PFSK-1 (cell line): ENCODE measurements around the gene UBE2D3. TPM values are rescaled to one million over a fixed set of nuclear protein-coding genes. Genes with fewer than 3 reads are reported as not detected.
A peak's percentile ranks its signal among the peaks of the same experiment; 100 is the strongest.

ENCODE experiments used
- FOXP2 ChIP-seq: optimal IDR thresholded peaks from 2 replicates; pipeline ENCODE3; 2011; ENCODE audit warnings: borderline replicate concordance, control low read depth, inconsistent platforms; ENCODE audit not compliant: insufficient read depth; ENCODE audit errors: extremely low read length, extremely low read depth
- POLR2AphosphoS5 ChIP-seq: IDR thresholded peaks from 2 replicates; pipeline ENCODE4 v1.6.1; 2012; ENCODE audit warnings: low read depth, mild to moderate bottlenecking, control low read depth, low read length, moderate library complexity
- SIN3A ChIP-seq: IDR thresholded peaks from 2 replicates; pipeline ENCODE4 v1.6.1; 2012; ENCODE audit warnings: mild to moderate bottlenecking, low read length, moderate library complexity, borderline replicate concordance; ENCODE audit not compliant: insufficient read depth
- TAF1 ChIP-seq: IDR thresholded peaks from 2 replicates; pipeline ENCODE4 v1.6.1; 2012; ENCODE audit warnings: low read length, control low read depth, borderline replicate concordance; ENCODE audit not compliant: insufficient read depth
- polyA plus RNA-seq: library from polyadenylated mRNA; unstranded; fragments of >200 nt; gene quantifications from one replicate; pipeline ENCODE4 v1.2.1, GENCODE V29; 2012; ENCODE audit warnings: low read depth, missing spikeins; ENCODE audit not compliant: insufficient read length
- TF ChIP-seq, protein P1 (sequence below), 2 experiments: IDR thresholded peaks; 2 replicates each; pipeline versions ENCODE4 v1.6.1 to v1.8.0; 2011 to 2012; ENCODE audit warnings: low read depth in 2 of 2, low read length in 2 of 2, control low read depth in 1 of 2, inconsistent platforms in 1 of 2, mild to moderate bottlenecking in 1 of 2, moderate library complexity in 1 of 2; ENCODE audit not compliant: insufficient read depth in 1 of 2

UBE2D3 gene
- 236 TPM for polyA plus RNA-seq

DNA sequence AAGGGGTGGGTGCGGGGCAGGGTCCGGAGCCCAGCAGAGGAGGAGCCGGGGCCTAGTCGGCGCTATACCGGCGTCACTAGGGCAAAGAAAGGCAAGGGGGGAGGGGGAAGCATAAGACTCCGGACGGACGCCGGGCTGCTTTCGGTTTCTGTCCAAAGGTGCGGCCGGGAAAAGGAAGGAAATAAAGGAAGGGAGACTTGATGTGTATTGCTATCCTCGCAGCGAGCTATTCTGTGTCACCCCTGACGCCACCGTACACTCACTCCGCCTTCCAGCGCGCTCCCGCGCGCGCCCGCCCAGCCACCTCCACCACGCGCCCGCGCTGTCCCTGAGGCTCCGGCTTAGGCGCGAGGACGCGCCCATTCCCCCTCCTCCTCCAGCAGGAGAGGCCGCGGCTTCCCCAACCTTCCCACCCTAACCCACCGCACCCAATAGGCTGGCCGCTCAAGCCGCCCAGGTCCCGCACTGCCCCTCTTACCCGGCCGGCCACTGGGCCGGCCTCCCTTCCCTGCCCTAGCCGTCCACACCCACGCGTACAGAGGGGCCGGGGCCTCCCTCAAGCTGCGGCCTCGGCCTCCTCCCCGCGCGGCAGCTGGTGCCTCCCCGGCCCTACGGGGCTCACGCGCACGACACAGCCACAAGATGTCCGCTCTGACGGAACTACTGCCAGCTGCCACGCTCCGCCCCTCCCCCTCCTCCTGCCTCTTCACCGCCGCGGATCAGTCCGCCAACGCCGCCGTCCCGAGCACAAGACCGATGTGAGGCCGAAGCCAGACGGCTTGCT, at the start of gene UBE2D3:
Gene UBE2D3 (minus strand): TSS at position 662 of the 784 bp plus-strand sequence. CDS start 1,043 bp downstream, outside the sequence.
- TF ChIP-seq TAF1 (peak; percentile 89), FOXP2 (peak; percentile 37), POLR2AphosphoS5 (peak; percentile 68; the same call in 1 of the 2 replicates), SIN3A (no peak; the same call in 1 of the 2 replicates)
- TF ChIP-seq, protein P1, sequence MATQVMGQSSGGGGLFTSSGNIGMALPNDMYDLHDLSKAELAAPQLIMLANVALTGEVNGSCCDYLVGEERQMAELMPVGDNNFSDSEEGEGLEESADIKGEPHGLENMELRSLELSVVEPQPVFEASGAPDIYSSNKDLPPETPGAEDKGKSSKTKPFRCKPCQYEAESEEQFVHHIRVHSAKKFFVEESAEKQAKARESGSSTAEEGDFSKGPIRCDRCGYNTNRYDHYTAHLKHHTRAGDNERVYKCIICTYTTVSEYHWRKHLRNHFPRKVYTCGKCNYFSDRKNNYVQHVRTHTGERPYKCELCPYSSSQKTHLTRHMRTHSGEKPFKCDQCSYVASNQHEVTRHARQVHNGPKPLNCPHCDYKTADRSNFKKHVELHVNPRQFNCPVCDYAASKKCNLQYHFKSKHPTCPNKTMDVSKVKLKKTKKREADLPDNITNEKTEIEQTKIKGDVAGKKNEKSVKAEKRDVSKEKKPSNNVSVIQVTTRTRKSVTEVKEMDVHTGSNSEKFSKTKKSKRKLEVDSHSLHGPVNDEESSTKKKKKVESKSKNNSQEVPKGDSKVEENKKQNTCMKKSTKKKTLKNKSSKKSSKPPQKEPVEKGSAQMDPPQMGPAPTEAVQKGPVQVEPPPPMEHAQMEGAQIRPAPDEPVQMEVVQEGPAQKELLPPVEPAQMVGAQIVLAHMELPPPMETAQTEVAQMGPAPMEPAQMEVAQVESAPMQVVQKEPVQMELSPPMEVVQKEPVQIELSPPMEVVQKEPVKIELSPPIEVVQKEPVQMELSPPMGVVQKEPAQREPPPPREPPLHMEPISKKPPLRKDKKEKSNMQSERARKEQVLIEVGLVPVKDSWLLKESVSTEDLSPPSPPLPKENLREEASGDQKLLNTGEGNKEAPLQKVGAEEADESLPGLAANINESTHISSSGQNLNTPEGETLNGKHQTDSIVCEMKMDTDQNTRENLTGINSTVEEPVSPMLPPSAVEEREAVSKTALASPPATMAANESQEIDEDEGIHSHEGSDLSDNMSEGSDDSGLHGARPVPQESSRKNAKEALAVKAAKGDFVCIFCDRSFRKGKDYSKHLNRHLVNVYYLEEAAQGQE (IDR thresholded peaks at IDR 0.05; ENCODE audit: insufficient read depth in 1 of 2, low read depth in 2 of 2, low read length in 2 of 2): peak in 1 of 2 experiments; percentile 62; a peak in 2 of 4 replicates

DNA sequence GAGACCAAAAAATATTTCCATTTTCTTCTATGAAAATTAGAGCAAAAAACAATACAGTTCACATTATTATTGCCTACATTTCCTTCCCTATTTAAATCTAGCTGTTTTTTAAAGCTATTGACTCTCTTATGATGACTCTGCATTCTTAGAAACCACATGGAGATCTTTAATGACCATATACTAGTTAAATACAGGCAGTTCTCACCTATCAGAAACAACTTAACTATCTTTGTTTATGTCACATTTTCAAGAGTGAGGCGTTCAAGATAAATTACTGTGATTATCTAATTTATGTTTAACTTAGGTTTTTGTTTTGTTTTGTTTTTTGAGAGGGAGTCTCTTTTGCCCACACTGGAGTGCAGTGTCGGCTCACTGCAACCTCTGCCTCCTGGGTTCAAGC, 44.4 kb upstream of the UBE2D3 start:
- TF ChIP-seq POLR2AphosphoS5 (no peak), TAF1 (no peak), SIN3A (no peak), FOXP2 (no peak)

DNA sequence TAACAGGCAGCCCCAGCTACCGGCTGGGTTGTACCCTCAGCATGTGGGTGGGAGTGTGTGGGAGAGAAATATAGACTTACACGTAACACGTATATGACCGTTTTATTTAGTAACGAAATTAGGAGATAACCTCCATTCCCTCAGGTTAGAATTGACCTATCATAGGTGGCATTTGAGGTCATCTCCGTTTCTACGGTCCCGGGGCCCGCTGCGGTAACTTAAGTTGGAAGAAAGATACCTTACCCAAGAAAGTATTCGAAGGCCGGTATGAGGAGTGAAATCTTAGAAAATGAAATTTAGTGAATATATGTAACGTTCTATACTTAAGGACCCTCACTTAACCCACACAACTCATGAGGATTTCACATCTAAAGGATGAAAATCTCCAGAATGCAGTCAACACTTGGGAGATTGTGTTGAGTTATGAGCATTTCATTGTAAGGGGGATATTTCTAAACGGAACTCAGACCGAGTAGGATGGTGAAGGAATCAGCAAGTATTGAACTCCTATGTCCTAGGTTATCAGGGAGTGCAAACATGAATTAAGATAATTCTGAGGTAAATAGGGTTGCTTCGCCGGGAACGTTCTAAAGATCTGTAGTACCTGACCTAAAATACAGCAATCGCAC, 42.3 kb upstream of the UBE2D3 start:
- TF ChIP-seq SIN3A (0 out of 2 replicates have a peak, but pooled peaks have one; percentile 9), POLR2AphosphoS5 (no peak)

DNA sequence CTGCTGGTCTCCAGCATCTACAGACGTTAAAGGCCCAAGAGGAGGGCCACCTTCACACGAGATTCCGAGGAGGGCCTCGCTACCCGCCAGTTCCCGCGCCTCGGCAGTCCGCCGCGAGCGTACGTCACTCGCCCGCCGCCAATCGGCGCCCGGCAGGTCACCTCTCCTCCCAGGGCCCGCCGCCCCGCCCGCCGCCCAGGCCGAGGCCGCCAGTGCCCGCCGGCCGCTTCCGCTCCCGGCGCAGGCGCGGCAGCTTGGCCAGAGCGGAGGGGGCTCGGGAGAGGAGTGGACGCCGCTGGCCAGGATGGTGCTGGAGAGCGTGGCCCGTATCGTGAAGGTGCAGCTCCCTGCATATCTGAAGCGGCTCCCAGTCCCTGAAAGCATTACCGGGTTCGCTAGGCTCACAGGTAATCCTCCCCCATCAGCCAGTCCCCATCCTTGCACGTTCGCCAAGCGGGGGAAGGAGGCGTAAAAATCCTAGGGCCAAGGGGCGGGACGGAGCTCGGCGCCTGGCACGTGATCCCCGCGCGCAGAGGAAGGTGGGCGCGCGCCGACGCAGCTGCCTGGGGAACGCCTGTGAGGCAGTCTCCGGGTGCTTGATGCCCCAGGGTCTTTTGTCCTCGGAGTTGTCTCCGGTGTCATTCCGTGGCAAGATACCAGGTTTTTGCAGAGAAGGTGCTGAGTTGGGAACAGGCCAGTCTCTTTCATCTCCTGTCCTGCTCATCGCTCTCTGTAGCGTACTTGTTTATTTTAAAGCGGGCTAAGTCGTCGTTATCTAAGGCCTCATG, 41.6 kb upstream of the UBE2D3 start, which contains the start of gene CISD2:
Gene CISD2 (plus strand): TSS at position 212 of the 788 bp plus-strand sequence. CDS start 93 bp downstream, at position 305.
- TF ChIP-seq, protein P1 (IDR thresholded peaks at IDR 0.05; ENCODE audit: insufficient read depth in 1 of 2, low read depth in 2 of 2, low read length in 2 of 2): no peak
- TF ChIP-seq POLR2AphosphoS5 (peak; percentile 88; the same call in 1 of the 2 replicates), FOXP2 (peak; percentile 82), TAF1 (peak; percentile 67; the same call in 1 of the 2 replicates), SIN3A (0 out of 2 replicates have a peak, but pooled peaks have one; percentile 11)

GRCh38 chr4:102868153-102868780, 40.9 kb upstream of the UBE2D3 start:
- TF ChIP-seq POLR2AphosphoS5 (no peak), TAF1 (no peak), SIN3A (no peak), FOXP2 (no peak)
- TF ChIP-seq, protein P1 (IDR thresholded peaks at IDR 0.05; ENCODE audit: insufficient read depth in 1 of 2, low read depth in 2 of 2, low read length in 2 of 2): no peak
